Pons (tissue), 1 donor: ENCODE measurements around the gene ISCU.
A peak's percentile ranks its signal among the peaks of the same experiment; 100 is the strongest.
"Not testable (repeated sequence)": the region's sequence is repeated elsewhere in the genome, so short reads cannot be mapped to it uniquely, and the experiment has no call there.

Experiments used
- DNase-seq: peaks from one replicate; pipeline ENCODE4 v3.0.0-alpha.2; 2016; ENCODE audit warnings: low spot score

ISCU gene

DNA sequence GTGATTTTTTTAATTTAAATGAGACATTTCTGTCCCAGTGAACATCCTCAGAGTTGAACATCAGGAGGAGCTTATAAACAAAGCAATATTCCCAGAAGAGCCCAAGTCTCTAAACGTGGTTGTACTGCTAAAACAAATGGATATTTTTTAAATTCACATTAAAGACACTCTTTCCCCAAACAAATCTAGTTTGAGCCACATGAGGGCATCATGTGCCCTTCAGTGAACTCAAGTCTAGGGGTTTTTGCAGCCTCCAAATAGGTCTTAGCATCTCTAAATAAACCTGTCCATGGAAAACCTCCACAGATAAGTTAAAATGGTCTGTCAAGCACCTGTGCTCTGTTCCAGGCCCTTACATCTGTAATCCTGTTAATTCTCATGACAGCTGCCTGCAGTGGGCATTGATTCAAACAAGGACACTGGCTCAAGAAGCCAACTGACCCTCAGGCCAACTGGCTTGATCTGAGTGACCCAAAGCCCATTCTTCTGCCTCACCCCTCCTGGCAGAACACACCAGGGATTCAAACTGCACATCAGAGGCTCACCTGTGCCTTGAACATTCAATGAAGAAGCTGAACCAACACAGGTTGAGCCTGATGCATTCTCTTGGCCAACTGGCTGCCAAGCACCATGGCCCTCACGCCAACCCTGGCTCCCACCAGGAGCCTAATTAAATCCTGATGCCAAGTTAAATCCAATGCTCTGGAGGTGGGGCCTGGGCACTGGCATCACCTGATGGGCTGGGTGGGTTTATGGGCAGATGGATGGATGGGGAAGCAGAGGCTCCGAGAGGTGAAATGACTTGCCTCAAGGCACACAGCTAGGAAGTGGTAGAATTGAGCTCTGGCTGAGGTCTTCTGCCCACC is 8.6 kb downstream of the ISCU start:
- peak; percentile 64 for DNase-seq

DNA sequence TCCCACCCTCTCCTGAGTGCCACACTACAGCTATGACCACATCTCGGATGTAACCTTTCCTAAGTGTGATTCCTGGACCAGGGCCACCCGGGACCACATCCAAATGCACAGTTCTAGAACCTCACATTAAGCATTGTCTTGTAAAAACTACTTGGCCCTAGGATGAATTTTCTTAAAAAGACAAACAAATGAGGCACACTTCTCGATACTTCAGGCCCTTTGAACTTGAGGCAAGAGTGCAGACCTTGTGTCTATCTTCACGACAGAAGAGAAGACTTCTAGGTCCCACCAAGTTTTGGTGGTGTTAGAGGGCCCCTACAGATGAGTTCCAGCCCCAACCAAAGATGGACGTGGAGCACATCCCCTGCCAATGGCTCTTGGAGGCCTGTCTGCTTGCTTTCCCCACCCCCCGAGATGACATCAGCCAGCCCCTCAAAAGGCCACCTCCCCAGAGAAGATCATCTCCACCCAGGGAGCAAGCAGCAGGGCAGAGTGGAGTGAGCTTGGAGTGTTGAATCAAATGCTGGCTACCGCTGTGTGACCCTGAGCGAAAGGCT is 9.3 kb downstream of the ISCU start:
- no peak for DNase-seq

DNA sequence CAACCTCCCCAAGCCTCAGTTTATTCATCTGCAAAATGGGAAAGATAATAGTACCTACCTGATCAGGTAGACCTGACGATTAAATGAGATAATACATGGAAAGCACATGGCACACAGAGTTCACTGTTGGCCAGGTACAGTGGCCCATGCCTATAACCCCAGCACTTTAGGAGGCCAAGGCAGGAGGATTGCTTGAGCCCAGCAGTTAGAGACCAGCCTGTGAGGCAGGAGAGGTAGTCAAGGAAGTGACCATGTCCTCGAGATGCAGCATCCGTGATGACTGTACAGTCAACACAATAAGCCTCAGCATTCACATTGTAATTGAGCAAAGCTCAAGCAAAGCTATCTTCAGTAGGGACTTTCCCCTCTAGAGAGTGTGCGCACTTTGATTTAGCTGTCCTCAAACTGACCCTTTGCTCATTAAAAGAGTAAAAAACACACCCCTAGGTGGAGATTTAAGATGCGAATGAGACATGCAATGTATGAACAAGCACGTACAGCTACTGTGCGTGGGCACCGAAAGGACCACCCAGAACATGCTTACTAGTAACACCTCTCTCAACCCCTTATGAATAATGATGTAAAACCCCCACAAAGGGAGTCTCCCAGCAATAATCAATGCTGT is 9.9 kb downstream of the ISCU start:
- DNase-seq = no peak

DNA sequence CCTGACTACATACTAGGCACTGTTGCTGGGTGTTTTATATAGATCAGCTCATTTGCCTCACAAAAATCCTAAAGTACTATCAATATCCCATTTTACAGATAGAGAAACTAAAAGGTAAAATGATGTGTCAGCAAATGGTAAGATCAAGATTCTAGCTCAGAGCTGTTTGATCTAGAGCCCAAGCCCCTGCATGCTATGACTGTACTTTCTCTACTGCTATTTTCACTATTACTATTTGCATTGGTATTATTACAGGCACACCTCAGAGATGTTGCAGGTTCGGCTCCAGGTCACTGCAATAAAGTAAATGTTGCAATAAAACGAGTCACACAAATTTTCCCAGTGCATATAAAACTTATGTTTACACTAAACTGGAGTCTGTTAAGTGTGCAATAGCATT is 10.9 kb downstream of the ISCU start:
- no peak for DNase-seq

DNA sequence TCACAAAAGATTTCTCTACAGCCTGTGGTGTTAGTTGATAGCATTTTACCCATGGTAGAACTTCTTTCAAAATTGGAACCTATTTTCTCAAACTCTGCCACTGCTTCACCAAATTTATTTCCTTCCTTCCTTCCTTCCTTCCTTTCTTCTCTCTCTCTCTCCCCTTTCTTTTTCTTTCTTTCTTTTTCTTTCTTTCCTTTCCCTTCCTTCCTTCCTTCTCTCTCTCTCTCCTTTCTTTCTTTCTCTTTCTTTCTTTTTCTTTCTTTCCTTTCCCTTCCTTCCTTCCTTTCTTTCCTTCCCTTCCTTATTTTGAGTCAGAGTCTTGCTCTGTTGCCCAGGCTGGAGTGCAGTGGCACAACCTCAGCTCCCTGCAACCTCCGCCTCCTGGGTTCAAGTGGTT is 11.9 kb downstream of the ISCU start:
- not testable (repeated sequence) for DNase-seq

DNA sequence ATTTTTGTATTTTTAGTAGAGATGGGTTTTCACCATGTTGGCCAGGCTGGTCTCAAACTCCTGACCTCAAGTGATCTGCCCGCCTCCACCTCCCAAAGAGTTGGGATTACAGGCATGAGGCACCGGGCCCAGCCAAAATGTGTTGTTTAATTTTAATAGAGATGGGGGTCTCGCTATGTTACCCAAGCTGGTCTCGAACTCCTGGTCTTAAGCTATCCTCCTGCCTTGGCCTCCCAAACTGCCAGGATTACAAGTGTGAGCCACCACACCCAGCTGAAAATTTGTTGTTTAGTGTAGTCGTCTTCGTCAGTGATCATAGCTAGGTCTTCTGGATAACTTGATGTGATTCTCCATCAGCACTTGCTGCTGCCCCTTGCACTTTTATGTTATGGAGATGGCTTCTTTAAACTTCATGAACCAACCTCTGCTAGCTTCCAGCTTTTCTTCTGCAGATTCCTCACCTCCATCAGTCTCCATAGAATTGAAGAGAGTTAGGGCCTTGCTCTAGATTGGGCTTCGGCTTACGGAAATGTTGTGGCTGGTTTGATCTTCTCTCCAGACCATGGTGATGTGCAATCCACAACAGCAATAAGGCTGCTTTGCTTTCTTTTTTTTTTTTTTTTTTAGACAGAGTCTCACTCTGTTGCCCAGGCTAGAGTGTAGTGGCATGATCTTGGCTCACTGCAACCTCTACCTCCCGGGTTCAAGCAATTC is 13.0 kb downstream of the ISCU start:
- no peak for DNase-seq

DNA sequence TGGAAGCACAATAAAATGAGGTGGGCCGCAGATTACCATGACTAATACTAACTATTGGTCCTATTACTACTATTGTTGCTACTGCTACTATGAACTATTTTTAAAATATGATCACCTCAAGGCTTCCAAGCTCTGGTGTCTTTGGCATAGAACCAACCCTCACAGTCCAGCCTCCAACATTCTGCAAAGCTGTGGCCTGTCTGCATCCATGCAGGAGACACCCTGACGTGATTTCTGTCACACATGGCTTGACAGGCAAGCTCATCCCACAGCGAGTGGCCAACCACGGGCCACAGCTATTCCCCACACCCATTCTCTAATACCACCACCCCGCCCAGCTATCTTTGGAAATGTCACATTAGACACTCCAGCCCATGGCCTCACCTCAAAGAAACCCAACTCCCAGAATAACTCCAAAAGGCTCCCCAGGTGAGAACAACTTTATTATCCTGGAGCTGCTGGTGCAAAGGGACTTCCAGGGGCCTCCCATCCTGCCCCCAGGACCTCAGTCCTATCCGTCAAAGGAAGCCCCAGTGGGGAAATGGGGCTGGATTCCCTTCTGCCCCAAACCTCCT is 14.4 kb downstream of the ISCU start:
- no peak for DNase-seq

DNA sequence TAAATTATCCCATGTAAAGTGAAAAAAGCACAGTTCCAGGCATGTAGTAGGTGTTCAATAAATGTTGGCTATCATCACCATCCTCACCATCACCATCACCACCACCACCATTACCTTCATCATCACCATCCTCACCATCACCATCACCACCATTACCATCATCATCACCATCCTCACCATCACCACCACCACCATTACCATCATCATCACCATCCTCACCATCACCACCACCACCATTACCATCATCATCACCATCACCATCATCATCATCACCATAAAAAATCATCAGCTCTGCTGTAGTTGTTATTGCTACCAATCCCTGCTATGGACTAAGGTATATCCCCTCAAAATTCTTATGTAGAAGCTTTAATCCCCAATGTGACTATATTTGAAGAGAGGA is 15.1 kb downstream of the ISCU start:
- no peak for DNase-seq

DNA sequence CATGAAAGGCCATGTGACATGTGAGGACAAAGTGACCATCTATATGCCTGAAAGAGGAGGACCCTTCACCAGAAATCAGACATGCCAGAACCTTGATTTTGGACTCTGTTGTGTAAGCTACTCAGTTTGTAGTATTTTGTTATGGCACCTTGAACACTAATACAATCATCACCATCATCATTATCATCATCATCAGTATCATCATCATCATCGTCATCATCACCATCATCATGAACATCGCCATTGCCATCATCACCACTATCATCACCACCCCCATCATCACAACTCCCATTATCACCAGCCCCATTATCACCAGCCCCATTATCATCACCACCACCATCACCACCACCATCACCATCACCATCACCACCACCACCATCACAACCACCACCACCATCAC is 15.9 kb downstream of the ISCU start:
- no peak for DNase-seq

DNA sequence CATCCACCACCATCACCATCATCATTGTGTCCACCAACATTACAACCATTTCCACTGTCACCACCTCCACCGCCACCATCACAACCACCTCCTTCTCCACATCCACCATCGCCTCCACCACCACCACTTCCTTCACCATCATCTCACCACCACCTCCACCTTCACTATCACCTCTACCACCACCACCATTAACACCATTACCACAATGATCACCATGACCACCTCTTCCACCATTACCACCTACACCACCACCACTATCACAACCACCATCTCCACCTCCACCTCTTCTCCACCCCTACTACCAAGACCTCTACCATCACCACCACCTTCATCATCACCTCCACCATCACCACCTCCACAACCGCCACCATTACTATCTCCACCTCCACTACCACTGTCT is 16.4 kb downstream of the ISCU start:
- DNase-seq = no peak

DNA sequence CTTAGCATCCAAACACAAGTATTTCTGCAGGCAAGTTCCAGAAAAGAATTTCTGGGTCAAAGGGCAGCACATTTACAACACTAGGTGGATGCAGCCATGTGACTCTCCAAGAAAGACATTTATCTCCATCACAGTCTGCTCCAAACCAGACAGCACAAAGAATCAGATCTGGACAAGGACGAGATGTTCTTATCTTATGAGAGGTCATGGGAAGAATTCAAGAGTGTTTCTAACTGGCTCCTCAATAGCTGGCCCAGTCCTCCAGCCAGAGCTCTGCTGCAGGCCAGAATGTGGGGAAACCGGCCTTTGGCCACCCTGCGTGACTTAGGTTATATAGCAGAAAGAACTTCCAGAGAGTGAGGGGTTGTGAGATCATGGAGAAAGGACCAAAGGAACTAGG is 18.1 kb downstream of the ISCU start:
- DNase-seq = no peak

DNA sequence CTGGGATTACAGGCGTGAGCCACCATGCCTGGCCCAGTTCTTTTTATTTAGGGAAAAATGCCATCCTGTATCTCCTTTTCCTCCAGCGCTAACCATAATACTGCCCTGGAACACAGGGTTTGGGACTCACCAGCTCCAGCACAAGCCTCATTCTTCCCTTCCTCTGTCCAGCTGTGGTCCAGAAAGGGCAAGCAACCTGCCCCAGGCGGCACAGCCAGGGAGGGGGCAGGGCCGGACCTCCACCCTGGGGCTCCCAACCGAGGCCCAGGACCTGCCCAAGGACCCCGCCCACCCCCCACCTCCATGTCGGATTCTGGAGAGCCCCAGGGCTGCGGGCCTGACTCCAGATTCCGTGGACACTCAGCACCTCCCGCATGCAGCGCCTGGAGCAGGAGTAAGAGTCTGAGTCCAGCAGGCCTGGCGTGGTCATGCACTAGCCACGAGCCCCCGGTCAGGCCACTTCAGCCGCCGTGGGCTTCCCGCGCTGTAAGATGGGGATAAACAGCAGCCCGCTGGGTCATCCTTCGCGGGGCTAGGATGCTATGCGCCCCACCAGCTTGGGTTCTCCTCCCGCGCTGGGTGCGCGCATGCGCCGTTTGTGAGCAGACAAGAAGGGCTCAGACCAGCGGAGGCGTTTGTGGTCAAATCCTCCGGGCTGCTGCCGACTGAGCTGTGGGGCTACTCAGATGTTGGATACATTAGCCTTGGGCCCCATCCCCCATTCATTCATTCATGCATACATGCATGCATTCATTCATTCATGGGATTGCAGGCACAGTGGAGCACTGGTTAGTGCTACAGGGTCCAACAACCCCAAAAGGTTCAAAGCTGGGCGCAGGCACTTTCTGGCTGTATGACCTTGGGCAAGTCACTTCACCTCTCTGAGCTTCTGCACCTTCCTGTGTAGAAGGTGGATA is 19.2 kb downstream of the ISCU start:
- DNase-seq = no peak

DNA sequence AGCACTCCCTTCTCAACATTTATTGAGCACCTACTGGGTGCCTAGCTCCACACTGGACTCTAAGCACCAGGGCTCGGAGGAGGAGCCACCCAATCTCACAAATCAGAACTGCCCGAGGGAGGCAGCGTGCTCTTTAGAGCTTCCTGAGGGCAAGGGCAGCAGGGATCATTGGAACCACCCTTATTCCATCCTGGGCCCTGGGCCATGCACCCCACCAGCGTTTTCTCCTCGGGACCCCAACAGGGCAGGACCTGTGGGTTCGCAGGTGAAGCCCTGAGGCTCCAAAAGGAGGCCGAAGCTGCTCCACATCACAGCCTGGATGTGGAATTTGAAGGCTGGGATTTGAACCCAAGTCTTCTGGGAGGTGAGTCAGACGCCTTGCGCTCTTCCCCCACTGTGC is 20.1 kb downstream of the ISCU start:
- no peak for DNase-seq

DNA sequence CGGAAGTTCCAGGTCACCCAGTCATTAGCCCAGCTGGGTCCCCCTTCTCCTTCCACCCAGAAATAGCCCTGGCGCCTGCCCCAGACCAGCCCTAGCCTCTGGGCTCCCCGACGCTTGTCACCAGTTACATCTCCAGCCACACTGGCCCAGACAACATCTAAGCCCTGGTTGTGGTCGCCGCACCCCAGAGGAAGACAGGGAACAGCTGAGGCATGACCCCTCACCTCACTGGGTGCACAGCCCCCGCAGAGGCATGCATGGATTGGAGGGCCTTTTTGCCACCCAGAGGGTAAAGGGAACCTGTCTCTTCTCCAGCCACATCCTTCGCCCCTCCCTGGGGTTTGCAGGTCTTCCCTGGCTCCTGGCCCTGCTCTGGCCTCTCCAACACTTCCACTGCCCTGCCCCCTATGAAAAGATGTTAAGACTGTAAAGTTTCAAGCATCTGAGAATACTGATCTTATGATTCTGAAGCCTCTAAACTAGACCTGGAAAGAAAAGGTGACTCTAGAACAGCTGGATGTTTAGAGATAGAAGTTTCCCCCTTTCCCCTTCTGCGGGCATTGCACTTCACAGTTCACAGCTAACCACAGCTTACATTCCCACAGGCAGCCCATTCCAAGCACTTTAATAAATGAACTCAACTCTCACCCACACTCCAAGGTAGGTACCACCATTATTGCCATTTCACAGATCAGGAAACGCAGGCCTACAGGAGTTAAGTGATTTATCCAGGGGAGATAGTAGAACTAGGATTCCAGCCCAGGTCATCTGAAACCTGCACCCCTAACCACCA is 20.8 kb downstream of the ISCU start:
- no peak for DNase-seq

DNA sequence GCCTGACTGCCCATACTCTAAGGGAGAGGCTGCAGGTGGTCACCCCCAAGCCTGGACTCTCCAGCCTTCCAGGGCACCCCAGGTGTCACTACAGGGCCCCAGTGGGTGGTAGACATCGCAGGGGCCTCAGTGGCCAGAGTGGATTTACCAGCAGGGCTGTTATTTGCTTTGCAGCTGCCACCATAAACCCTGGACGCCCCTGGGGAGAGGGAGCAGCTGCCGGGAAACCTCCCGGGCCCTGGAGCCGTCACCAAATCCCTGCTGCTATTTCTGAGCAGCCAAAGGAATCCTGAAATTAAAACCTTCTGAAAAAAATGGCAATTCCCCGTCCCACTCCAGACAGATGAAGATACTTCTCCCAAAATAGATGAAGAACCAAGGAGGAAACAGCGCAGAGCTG is 21.6 kb downstream of the ISCU start:
- DNase-seq = no peak

DNA sequence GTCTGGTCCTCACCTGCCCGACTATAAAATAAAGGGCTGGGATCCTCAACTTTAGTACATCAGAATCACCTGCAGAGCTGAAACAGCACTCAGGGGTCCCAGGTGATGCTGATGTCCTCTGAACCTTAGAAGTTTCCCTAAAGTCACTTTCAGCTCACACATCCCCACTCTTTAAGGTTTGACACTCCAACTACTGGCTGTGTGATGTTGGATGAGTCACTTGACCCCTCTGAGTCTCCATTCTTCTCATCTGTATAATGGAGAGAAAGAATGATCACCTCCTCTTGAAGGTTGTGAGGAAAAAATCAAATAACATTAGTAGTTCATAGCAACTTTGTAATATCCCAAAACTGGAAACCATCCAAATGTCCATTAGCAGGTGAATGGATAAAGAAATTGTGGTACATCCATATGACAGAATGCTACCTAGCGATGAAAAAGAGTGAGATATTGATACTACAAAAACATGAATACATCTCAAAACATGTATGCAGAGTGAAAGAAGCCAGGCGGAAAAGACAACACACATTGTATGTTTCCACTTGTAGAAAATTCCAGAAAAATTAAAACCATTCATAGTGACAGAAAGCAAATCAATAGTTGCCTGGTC is 22.2 kb downstream of the ISCU start:
- DNase-seq = no peak

DNA sequence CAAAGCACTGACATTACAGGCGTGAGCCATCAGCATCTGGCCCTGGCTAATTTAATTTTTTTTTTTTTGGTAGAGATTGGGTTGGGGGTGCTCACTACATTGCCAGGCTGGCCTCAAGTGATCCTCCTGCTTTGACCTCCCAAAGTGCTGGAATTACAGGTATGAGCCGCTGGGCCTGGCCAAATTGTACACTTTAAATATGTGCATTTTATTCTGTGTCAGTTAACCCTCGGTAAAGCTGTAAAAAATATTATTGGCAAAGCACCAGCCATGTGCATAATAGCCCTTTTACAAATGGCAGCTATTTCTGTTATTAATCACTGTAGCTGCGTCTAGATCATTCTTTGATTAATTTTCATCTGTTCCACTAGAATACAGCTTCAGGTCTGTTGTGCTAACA is 23.5 kb downstream of the ISCU start:
- DNase-seq = no peak

DNA sequence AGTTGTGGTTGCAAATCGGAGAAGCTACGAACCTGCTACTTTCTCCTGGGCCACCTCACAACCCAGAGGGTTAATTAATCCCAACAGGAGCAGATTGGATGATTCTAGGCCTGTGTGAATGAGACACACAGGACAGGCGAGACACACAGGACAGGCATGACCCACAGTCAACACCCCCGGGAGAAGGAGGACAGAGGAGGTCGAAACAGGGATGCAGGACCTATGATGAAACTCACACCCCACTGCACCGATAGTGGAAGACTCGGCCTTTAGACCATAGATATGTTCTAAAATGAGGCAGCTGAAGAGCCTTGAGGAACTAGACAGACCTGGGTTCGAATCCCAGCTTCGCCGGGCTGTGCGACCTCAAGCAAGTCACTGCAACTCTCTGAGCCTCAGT is 23.9 kb downstream of the ISCU start:
- DNase-seq = no peak

DNA sequence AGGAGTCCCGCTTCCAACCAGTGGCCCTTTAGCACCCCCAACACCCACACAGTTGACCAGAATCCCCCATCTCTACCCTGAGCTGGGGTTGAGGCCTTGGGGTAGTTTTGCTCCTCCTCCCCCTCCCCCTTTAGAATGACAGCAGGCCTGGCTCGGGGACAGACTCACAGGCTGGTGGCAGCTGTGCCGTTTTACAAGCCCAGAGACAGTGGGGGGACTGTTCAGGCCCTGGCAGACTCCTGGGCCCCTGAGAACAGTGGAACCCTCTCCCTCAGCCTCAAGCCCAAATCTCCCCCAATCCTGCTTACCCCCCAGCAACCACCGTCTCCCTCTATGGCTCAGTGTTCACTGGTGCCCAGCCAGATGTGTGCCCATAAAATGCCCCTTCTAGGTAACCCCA is 25.4 kb downstream of the ISCU start:
- DNase-seq = peak; percentile 76
